HG03432 (cell line): ENCODE data around the gene SEL1L3.

ENCODE experiments used
- ATAC-seq: cut with Tn5 transposase; IDR thresholded peaks from one replicate; pipeline ENCODE4 v1.9.1; 2021; ENCODE audit warnings: mild to moderate bottlenecking, moderate library complexity; ENCODE audit not compliant: unreplicated experiment

Gene SEL1L3

DNA sequence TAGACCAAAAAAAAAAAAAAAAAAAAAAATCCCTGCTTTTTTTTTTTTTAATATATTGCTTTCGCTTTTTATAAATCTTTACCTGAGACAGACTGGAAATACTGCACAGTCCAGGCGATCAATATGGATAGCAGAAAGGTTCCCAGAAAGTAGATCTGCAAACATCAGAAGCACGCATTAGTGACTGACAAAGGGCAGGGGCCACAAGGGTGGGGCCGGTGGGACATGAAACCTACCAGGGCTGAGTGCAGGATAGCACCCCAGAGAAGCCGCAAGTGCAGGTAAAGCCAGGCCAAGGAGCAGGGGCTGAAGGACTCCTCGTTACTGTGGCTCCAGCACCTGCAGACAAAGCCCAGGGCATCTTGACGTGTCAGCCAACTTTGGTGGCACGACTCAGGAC lies 105.3 kb downstream of the SEL1L3 start:
- no peak for ATAC-seq

DNA sequence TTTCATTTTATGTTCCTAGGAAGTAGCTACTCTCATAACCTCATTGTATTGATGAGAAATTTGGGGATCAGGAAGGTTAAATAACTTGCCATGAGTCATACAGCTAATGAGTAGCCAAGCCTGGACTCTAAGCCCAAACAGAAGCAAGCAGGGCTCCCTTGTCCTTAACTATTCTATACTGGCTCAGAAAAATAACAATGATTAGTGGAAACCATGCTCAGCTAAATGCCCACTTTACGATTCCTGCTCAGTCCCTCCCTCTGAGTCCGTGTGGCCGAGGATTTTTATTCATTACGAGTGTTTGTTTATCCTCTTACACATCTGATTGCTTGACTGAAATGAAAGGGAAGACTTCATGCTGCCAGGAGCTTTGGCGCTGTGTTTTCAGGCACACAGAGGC lies 106.3 kb downstream of the SEL1L3 start:
- ATAC-seq: peak; percentile 38

DNA sequence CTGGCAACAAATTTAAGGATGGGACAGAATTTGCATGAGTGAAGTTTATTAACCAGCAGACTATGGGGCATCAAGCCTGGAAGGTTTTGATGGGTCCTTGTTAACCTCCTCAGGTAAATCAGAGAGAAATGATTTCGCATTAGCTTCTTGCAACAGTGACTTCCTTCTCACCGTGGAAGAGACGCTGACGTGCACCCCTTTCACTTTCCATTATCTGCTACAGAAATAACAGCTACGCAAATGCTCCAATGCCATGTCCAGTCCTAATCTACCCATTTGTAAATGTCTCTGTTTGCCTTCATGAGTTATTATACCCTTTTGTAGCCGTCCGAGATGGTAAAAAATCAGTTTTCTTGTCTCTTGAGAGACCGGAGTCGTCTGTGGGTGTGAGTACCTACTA lies 106.9 kb downstream of the SEL1L3 start:
- peak; percentile 92 for ATAC-seq

DNA sequence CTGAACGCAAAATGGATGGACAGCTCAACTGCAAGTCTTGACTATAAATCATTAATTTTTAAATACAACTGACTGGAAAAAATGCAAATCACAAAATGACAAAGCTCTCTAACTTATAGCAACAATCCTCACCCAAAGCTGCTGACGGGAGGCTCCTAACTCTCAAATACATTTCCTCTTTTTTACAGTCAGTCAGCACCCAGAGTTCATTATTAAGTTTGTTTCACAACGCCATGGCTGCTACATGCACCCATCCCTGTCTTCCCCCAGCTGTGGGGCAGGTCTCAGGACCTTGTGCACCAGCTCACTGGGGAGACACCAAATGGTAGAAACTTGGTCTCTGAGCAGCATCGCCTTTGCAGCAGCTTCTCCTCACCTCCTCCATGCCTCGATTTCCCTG lies 109.5 kb downstream of the SEL1L3 start:
- no peak for ATAC-seq

DNA sequence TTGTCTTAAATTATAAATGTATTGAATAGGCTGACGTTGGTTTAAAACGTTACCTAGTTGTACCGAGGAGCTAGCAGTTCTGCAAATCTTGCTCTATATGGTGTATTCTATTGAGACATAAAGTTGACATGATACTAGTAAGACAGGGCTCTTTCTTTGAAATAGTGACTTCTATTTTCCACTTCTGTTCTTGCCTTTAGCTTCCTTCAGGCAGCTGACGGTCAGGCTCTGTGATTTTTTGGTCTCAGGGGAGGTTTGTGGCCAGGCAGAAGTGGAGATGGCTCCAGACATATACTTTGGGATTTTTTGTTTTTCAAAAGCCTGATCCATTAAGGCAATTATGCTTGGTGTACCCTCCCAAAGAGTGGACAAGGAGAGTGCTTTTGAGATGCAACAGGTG lies 111.9 kb downstream of the SEL1L3 start:
- no peak for ATAC-seq

DNA sequence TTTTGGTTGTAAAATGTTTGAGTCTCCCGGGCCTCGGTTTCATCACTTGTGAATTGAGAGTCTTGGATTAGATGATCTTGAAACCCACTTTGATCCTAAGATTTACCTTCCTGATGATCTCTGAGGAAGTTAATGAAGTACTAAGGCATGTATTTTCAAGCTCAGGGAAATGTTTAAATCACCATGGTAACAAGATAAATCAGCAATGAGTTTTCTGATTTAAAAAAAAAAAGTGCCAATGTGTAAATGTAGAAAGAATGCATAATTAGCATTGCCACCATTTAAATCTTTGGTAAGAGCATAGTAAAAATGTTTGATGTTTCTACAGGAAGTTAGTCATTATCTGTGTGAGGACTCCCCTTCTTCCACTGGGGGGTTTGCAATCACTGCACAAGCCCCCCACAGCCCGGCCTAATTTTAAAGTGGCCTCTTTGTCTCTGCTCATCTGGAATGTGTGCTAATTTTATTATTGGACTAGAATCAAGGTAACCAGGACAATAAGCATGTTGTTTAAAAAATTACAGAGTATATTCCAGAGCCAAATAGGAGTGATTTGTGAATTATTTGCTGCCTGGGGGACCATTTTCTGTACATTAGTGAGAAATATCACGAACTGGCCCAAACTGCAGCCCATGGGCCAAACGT lies 113.5 kb downstream of the SEL1L3 start:
- no peak for ATAC-seq

DNA sequence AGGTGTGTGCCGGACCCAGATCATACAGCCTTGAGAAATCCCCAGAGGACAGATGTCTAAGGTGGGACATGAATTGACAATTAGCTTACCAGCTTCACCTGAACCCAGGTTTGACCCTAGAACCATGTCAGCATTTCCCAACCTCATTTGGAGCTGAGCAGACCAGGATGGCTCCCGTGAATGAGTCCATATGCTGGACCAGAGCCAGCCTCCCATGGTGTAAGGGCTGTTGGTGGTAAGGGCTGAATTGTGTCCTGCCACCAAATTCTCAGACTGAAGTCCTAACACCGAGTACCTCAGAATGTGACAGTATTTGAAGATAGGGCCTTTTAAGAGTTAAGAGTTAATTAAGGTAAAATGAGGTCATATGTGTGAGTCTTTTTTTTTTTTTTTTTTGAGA lies 118.8 kb downstream of the SEL1L3 start:
- no peak for ATAC-seq

DNA sequence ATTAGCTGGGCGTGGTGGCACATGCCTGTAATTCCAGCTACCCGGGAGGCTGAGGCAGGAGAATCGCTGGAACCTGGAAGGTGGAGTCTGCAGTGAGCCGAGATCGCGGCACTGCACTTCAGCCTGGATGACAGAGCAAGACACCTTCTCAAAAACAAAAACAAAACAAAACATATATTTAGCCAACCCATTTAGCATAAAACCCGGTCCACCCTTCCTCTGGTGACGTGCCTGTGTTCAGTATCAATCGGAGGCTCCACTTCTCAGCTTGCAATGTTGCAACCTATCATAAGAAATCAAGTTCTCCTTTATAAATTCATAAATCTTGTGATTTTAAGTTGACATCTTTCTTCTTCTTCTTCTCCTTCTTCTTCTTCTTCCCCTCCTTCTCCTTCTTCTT lies 133.2 kb downstream of the SEL1L3 start:
- ATAC-seq: no peak

DNA sequence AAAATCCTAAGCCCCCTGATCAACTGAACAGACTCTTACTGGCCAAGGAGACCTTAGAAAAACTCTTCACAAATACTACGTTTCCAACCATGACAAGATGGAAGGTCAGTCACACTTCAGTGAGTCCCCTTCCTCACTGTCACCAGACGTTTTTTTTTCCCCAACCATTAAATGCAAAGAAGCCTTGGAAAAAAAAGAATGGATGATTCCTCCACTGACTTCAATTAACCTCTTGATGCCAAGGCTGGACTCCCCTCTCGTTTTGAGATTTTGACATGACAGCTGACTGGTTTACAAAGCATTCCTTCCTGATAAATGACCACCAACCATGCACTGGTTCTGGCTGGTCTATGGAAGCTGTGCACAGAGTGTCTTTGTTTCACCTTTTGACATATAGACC lies 133.9 kb downstream of the SEL1L3 start:
- no peak for ATAC-seq

DNA sequence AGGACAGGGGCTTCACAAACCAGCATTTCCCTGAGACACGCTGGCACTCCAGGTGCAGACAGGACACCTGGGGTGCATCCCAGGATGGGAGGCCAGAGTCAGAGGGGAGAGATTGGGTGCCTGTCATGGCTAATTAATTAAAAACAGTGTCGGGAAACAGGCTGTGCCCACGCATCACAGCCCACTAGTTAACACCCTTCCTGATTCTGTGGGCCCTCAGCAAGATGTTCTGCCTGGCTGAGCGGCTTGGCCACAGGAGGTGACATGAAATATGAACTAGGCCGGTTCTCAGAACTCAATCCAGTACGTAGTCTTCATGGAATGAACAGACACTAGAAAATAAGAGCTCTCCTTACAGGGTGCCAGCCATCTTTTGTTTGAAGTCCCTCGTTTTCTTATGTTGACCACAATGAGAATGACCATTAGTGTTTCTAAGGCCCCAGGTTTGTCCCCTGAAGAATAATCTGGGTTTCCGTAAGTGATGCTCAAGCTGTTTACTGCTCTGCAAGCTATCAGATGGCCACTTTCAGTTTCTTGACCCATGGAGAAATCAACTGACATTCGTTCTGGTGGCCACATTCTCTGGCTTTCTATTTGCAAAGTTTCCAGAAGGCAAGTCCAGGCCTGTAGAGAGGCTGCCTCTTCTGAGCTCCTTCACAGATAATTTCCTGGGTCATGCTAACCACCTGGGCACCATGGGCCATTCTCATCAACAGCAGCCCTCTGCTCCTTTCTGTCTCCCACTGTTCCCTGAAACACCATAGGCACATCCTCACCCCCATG lies 134.9 kb downstream of the SEL1L3 start:
- ATAC-seq: peak; percentile 71

DNA sequence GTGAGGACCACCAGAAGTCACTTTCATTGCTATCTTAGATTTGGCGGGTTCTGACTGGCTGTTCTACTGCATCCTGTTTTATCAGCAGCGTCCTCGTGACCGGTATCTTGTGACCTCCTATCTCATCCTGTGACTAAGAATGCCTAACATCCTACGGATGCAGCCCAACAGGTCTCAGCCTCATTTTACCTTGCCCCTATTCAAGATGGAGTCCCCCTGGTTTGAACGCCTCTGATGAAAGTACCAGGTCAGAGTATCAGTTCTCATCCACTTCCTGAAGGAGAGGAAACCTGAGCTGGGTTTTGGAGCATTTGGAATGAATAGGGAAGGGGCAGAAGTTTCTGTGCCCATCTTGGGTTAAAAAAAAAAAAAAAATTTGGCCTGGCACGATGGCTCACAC lies 136.9 kb downstream of the SEL1L3 start:
- no peak for ATAC-seq

DNA sequence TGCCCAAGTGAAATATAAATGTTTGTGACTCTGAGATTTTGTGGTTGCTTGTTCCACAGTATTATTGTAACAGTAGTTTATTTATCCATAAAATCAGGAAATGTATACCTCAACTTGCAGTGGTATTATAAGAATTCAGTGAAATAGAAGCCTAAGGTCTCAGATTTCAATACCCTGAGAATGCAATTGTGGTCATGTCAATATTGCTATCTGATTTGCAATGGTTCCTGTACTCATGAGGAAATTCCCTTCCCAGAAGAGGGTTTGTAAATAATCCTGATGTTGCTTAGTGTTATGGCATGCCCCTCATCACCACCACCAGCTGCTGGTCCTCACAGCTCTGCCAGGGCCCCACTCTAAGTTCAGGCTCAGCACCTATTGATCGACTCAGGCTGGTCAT lies 139.4 kb downstream of the SEL1L3 start:
- ATAC-seq: no peak

DNA sequence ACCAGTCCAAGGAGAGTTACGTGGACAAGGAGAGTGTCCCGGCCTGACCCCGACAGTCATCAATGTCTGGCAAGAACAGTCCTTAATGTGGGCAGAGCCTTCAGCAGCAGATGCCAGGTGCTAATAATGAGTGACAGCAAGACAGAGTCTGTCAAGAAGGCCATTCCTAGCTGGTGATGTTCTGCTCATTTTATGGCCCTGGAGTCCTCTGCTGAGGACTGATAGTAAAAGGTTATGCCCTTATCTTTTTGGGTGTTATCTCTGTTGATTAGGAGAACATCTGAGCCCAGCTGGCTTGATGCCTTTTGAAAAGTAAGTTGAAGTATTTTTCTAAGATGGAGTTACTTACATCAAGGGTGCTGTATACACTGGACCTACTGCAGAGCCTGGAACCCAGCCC lies 139.8 kb downstream of the SEL1L3 start:
- no peak for ATAC-seq

DNA sequence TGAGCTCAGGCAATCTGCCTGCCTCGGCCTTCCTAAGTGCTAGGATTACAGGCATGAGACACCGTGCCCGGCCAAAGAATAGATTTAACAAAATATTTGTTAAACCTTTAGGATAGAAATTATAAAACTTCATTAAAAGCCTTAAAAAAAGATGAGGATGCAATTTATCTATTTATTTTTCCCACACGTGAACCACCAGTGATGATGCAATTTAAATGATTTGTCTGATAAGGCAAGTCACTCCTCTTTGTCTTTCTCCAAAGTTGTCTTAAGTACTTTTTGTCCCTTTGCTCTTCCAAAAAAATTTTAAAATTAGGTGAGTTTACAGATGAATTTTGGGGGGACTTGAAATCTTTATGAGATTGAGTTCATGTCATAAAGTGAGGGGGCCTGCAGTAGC lies 149.0 kb downstream of the SEL1L3 start:
- no peak for ATAC-seq

DNA sequence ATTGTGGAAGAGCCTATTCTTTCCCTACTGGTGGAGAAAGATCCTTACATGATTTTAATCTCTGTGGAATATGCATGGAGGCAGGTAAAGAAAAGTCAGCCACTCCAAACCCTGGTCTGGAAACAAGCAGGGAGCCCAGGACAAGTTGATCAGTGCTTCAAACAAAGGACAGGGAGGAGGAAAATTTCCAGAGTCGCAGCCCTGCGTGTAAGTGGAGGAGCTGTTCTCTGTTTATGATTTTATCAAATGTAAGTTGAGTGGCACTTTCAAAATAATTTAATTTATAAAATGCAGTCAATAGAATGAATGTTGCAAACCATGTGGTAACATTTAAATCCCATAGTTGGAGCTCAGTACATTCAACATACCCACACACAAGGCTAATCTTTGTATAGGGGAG lies 150.2 kb downstream of the SEL1L3 start:
- ATAC-seq: no peak

DNA sequence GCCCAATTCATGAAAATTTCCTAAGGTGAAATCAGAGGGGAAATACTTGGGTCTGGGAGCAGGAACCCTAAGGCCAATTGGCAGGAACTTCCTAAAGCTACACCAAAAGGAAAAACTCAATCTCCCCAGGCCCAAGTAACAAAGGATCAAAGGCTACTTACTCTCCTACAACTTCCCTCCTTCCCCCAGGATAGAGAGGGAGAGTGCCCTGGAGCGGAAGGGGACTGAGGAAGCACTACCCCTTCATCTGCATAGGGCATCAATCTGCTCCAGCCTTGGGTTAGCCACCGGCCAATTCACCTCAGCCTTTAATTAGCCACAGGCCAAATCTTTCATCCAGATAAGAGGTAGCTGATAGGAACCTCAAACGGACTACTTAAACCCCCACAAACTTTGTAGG lies 152.2 kb downstream of the SEL1L3 start:
- no peak for ATAC-seq

DNA sequence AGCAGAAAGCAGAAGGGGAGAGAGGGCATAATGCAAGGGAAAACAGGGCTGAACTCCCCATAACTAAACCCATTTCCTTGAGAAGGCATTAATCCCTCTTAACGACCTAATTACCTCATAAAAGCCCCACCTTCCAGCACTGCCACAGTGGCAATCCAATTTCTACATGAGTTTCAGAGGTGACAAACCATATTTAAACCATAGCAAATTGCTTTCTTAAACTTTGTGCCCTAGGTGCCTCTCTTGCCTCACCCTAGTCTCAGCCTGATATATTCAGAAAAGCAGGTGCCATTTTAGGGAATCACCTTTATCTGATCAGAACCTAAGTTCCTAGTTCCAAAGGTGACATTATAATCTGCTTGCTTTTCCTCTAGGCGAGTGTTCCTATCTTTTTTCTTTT lies 158.3 kb downstream of the SEL1L3 start:
- no peak for ATAC-seq

DNA sequence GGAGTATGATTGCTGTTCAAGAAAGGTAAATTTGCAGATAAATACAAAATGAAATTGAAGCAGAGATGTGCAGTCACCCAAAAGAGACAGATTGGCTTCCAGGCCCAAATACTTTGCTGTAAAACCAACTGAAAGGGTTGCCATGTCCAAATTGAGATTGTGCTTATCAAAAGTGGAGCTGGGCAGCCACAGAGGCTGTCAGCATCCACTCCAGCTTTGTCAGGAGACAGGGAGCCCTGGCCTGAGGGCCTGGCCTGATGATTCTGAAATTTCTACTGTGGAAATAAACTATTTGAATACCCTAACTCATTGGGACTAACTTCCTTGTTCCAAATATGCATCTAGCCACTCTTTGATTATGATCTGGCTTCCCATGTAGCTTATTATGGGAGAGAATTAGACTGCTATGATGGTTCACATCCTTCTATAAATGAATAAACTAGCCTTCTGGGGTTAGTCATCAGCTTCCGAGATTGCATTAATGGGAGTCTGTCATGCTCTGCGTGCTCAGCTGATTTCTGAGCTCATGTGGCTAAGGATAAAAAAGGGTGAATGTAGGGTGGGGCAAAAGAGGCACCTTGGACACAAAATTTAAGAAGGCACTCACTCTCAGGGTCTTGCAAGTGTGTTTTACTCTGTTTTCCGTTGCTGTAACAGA lies 158.9 kb downstream of the SEL1L3 start:
- no peak for ATAC-seq

DNA sequence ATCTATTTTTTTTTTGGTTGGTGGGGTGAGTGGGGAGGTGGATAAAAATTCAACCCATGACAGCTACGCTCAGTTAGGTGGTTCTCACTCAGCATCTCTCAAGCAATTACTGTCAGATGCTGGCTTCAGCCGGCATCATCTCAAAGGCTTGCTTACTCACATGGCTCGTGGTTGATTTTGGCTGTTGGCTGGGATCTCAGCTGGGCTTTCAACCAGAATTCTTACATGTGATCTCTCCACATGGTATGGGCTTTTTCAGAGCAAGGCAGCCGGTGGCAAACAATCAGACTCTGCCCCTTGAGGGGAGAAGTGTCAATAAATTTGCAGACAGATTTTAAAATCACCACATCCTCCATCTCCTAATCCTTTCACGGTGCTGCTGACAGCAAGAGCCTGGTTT lies 159.9 kb downstream of the SEL1L3 start:
- no peak for ATAC-seq

DNA sequence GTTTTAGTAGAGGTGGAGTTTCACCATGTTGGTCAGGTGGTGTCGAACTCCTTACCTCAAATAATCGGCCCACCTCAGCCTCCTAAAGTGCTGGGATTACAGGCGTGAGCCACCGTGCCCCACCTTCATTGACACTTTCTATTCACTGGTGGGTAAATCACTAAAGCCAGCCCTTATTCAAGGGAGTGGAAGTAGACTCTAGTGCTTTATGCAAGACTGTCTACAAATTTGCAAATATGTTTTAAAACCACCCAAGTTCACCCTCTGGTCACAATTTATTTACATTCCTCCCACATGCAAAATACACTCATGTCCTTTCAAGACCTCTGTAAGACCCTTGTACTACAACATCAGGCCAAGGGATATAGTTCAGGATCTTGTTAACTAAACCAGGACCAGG lies 162.1 kb downstream of the SEL1L3 start:
- no peak for ATAC-seq

DNA sequence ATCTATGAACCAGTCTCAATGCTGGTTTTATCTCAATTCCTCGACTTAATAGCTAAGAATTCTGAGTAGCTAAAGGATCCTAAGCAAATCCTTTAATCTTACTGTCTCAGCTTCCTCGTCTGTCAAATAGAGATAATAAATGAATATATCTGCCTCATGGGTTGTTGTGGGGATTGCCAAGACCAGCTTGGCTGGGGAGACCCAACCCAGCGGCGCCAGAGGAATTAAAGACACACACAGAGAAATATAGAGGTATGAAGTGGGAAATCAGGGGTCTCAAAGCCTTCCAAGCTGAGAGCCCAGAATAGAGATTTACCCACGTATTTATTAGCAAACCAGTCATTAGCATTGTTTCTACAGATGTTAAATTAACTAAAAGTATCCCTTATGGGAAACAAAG lies 165.3 kb downstream of the SEL1L3 start:
- no peak for ATAC-seq
